ENCODE measurements around the gene FOXJ3. TPM values are rescaled to one million over a fixed set of nuclear protein-coding genes. Genes with fewer than 3 reads are reported as not detected.
A peak's percentile ranks its signal among the peaks of the same experiment; 100 is the strongest.

Gene FOXJ3
- total RNA-seq, 1 donor from 2014 or later, result 45.0 TPM

- H3K4me1 Mint-ChIP-seq (ENCODE audit: low read depth, unreplicated experiment), result peaks cover 13% of the 10 kb centered on the region
- no peak overlapping the region for H3K4me3 Mint-ChIP-seq (ENCODE audit: unreplicated experiment)
- H3K27ac Mint-ChIP-seq (ENCODE audit: unreplicated experiment), result no peak overlapping the region
- no peaks in the 10 kb centered on the region for H3K9me3 Mint-ChIP-seq (ENCODE audit: unreplicated experiment)
- peaks cover 4% of the 10 kb centered on the region for H3K27me3 Mint-ChIP-seq (ENCODE audit: unreplicated experiment)
- DNase-seq, result no peak
- TF ChIP-seq, protein P1, sequence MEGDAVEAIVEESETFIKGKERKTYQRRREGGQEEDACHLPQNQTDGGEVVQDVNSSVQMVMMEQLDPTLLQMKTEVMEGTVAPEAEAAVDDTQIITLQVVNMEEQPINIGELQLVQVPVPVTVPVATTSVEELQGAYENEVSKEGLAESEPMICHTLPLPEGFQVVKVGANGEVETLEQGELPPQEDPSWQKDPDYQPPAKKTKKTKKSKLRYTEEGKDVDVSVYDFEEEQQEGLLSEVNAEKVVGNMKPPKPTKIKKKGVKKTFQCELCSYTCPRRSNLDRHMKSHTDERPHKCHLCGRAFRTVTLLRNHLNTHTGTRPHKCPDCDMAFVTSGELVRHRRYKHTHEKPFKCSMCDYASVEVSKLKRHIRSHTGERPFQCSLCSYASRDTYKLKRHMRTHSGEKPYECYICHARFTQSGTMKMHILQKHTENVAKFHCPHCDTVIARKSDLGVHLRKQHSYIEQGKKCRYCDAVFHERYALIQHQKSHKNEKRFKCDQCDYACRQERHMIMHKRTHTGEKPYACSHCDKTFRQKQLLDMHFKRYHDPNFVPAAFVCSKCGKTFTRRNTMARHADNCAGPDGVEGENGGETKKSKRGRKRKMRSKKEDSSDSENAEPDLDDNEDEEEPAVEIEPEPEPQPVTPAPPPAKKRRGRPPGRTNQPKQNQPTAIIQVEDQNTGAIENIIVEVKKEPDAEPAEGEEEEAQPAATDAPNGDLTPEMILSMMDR (IDR thresholded peaks at IDR 0.05; ENCODE audit: partially characterized antibody, unreplicated experiment), result no peak
- no peaks in the 10 kb centered on the region for H3K36me3 Mint-ChIP-seq (ENCODE audit: unreplicated experiment)
Measured at GRCh38 chr1:42139444-42139843, 195.6 kb downstream of the FOXJ3 start.

- Mint-ChIP-seq H3K4me1 (ENCODE audit: low read depth, unreplicated experiment) (peaks cover 10% of the 10 kb centered on the region), H3K4me3 (ENCODE audit: unreplicated experiment) (no peak overlapping the region)
- no peak for DNase-seq
Measured at GRCh38 chr1:42138586-42138985, 196.4 kb downstream of the FOXJ3 start.

GRCh38 chr1:42137766-42138165, 197.3 kb downstream of the FOXJ3 start:
- Mint-ChIP-seq H3K4me3 (ENCODE audit: unreplicated experiment) (no peak overlapping the region), H3K36me3 (ENCODE audit: unreplicated experiment) (no peaks in the 10 kb centered on the region), H3K27ac (ENCODE audit: unreplicated experiment) (no peak overlapping the region), H3K4me1 (ENCODE audit: low read depth, unreplicated experiment) (peaks cover 10% of the 10 kb centered on the region), H3K9me3 (ENCODE audit: unreplicated experiment) (no peaks in the 10 kb centered on the region), H3K27me3 (ENCODE audit: unreplicated experiment) (peaks cover 4% of the 10 kb centered on the region)
- peak; percentile 39 for DNase-seq
- TF ChIP-seq, protein P1 (IDR thresholded peaks at IDR 0.05; ENCODE audit: partially characterized antibody, unreplicated experiment), result no peak

More at GRCh38 chr1:42138586-42138985, 196.4 kb downstream of the FOXJ3 start:
- no peak overlapping the region for H3K27ac Mint-ChIP-seq (ENCODE audit: unreplicated experiment)
- TF ChIP-seq, protein P1 (IDR thresholded peaks at IDR 0.05; ENCODE audit: partially characterized antibody, unreplicated experiment), result no peak
- peaks cover 4% of the 10 kb centered on the region for H3K27me3 Mint-ChIP-seq (ENCODE audit: unreplicated experiment)
- H3K36me3 Mint-ChIP-seq (ENCODE audit: unreplicated experiment), result no peaks in the 10 kb centered on the region
- H3K9me3 Mint-ChIP-seq (ENCODE audit: unreplicated experiment), result no peaks in the 10 kb centered on the region

- Mint-ChIP-seq H3K27ac (ENCODE audit: unreplicated experiment) (no peak overlapping the region), H3K27me3 (ENCODE audit: unreplicated experiment) (peaks cover 4% of the 10 kb centered on the region), H3K4me1 (ENCODE audit: low read depth, unreplicated experiment) (peaks cover 10% of the 10 kb centered on the region), H3K36me3 (ENCODE audit: unreplicated experiment) (no peaks in the 10 kb centered on the region), H3K4me3 (ENCODE audit: unreplicated experiment) (no peak overlapping the region), H3K9me3 (ENCODE audit: unreplicated experiment) (no peaks in the 10 kb centered on the region)
- TF ChIP-seq, protein P1 (IDR thresholded peaks at IDR 0.05; ENCODE audit: partially characterized antibody, unreplicated experiment), result no peak
- DNase-seq, result no peak
Measured at GRCh38 chr1:42136466-42136865, 198.6 kb downstream of the FOXJ3 start.

DNA sequence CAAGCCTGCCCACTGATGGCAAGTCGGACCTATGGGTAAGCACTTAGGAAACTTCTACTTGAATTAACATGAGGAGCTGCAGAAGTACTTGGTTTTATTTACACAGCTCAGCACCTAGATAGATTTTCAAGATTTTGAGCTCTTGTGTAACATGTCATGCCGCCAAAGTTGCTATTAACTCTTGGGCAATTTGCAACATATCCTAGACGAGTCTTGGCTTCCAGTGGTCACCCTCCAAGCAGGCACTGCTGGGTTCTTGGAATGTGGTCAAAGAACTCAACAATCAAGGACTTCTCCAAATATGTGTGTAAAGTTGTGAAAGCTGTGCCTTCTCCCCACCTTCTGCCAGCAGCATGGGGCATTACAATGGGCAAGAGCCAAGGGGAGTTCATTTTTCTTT, 199.6 kb downstream of the FOXJ3 start:
- peaks cover 4% of the 10 kb centered on the region for H3K27me3 Mint-ChIP-seq (ENCODE audit: unreplicated experiment)
- no peak overlapping the region for H3K27ac Mint-ChIP-seq (ENCODE audit: unreplicated experiment)
- peaks cover 10% of the 10 kb centered on the region for H3K4me1 Mint-ChIP-seq (ENCODE audit: low read depth, unreplicated experiment)
- no peak overlapping the region for H3K4me3 Mint-ChIP-seq (ENCODE audit: unreplicated experiment)
- no peak for DNase-seq
- TF ChIP-seq, protein P1 (IDR thresholded peaks at IDR 0.05; ENCODE audit: partially characterized antibody, unreplicated experiment), result no peak
- H3K9me3 Mint-ChIP-seq (ENCODE audit: unreplicated experiment), result no peaks in the 10 kb centered on the region
- H3K36me3 Mint-ChIP-seq (ENCODE audit: unreplicated experiment), result no peaks in the 10 kb centered on the region
